ENCODE measurements around the gene CCDC116. TPM values are rescaled to one million over a fixed set of nuclear protein-coding genes. Genes with fewer than 3 reads are reported as not detected.
A peak's percentile ranks its signal among the peaks of the same experiment; 100 is the strongest.

Gene CCDC116
- total and polyA plus RNA-seq, 2 experiments from 2014 or later = 0.30 to 1.5 TPM

DNA sequence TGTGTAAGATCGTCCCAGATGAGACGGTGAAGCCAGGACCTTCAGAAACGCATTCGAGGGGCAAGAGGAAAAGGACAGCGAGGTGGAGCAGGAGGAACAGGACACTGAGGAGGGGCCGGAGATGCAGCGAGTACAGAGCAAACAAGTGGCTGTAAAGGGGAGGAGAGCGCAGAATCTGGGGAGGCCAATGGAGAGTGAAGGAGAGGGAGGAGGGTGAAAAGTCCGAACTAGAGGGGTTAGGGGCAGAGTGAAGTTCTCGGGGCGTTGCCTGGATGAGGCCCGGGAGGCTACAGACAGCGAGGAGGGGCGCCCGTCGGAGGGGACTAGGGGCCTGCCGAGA is 24.4 kb downstream of the CCDC116 start:
- no peak overlapping the region for H3K27ac ChIP-seq
- peak overlapping the region; percentile 83 for H2AFZ ChIP-seq
- WGBS (ENCODE audit: low lambda C conversion rate, missing lambda C conversion rate) = 46% methylated on average over 15 of the region's 17 CpGs
- no peaks in the 10 kb centered on the region for H3K79me2 ChIP-seq
- peaks cover 10% of the 10 kb centered on the region for H3K4me1 ChIP-seq (ENCODE audit: insufficient read depth)
- H3K4me2 ChIP-seq = peak overlapping the region; percentile 94
- peak overlapping the region; percentile 62 for H3K4me3 ChIP-seq
- no peaks in the 10 kb centered on the region for H3K9me2 ChIP-seq (replicated peaks; ENCODE audit: insufficient read depth)
- no peak for DNase-seq (ENCODE audit: low spot score)
- H4K20me1 ChIP-seq (ENCODE audit: insufficient read depth, poor library complexity, severe bottlenecking) = no peaks in the 10 kb centered on the region
- TF ChIP-seq CTCF (IDR thresholded peaks at IDR 0.05; ENCODE audit: poor library complexity) = no peak
- no peaks in the 10 kb centered on the region for H3K27me3 ChIP-seq
- no peaks in the 10 kb centered on the region for H3K9me3 ChIP-seq (ENCODE audit: low read depth)
- no peaks in the 10 kb centered on the region for H3K36me3 ChIP-seq (replicated peaks; ENCODE audit: insufficient read depth, low read depth)

DNA sequence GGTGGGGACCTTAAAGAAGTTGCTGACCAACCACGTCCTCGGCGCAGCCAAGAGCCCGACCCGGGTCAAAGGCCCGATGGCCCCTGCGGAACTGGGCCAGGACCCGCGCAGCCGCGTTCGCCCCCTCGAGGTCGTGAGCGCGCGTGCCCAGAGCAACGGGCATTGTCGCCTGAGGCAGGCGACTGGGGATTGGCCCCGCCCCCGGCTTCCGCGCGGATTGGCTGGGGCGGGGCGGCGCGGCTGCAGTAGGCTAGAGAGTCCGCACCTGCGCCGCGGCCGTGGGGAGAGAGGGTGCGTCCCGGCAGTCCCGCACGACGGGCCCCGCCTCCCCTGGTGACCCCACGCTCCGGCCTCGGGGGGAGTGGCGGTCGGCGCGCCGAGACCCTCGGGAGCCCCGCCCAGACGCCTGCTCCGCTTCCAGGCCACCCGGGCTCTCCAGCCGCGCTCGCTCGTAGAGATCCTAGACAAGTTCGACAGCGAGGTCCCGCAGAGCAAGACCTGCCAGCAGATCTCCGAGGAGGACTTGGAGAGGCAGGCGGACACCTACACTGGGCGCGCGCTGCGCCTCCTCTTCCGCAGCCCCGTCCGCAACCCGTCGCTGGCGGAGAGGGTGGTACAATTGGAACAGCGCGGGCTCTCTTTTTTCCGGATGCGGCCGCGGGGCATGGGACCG is 24.9 kb downstream of the CCDC116 start:
- peak overlapping the region; percentile 62 for H3K4me3 ChIP-seq
- no peaks in the 10 kb centered on the region for H3K36me3 ChIP-seq (replicated peaks; ENCODE audit: insufficient read depth, low read depth)
- H3K4me2 ChIP-seq = peak overlapping the region; percentile 94
- no peaks in the 10 kb centered on the region for H3K27me3 ChIP-seq
- DNase-seq (ENCODE audit: low spot score) = peak; percentile 87
- H2AFZ ChIP-seq = peak overlapping the region; percentile 83
- H4K20me1 ChIP-seq (ENCODE audit: insufficient read depth, poor library complexity, severe bottlenecking) = no peaks in the 10 kb centered on the region
- H3K79me2 ChIP-seq = no peaks in the 10 kb centered on the region
- H3K4me1 ChIP-seq (ENCODE audit: insufficient read depth) = peaks cover 9% of the 10 kb centered on the region
- no peaks in the 10 kb centered on the region for H3K9me2 ChIP-seq (replicated peaks; ENCODE audit: insufficient read depth)
- under 1% methylated on average over 68 of the region's 79 CpGs for WGBS (ENCODE audit: low lambda C conversion rate, missing lambda C conversion rate)
- H3K9me3 ChIP-seq (ENCODE audit: low read depth) = no peaks in the 10 kb centered on the region
- TF ChIP-seq EZH2phosphoT487 (IDR thresholded peaks at IDR 0.05; ENCODE audit: low read depth, severe bottlenecking, unreplicated experiment) (no peak), CTCF (IDR thresholded peaks at IDR 0.05; ENCODE audit: poor library complexity) (no peak), EZH2 (IDR thresholded peaks at IDR 0.05; ENCODE audit: borderline replicate concordance) (no peak)
- H3K27ac ChIP-seq = peak overlapping the region; percentile 46

DNA sequence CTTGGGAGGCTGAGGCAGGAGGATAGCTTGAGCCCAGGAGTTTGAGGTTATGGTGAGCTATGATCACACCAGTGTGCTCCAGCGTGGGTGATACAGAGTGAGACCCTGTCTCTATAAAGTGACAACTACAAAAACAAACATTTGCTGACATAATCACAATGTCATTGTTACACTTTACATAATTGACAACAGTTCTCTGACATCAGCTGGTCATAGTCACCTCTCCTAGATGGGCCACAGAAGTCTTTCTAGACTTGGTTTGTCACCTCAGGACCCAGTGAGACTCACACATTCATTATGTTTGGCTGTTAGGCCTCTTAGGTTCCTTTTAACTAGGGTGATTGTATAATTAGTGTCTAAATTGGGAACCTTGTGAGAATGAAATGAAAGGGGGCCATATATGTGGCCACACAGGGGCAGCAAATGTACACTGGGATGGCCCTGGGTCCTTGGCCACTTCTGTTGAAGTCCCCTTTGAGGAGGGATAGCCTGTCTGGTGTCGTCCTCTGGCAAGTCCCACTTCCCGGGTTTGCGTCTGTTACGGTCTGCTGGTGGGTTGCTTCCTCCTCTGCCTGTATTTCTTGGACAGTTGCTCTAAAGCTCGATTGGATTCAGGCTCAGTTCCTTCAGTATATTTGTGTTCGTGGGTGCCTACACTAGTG is 27.4 kb downstream of the CCDC116 start:
- Histone ChIP-seq H3K9me2 (replicated peaks; ENCODE audit: insufficient read depth) (no peaks in the 10 kb centered on the region), H3K4me3 (no peak overlapping the region), H3K27me3 (no peaks in the 10 kb centered on the region), H3K79me2 (no peaks in the 10 kb centered on the region), H4K20me1 (ENCODE audit: insufficient read depth, poor library complexity, severe bottlenecking) (no peaks in the 10 kb centered on the region), H3K36me3 (replicated peaks; ENCODE audit: insufficient read depth, low read depth) (no peaks in the 10 kb centered on the region), H3K4me1 (ENCODE audit: insufficient read depth) (peaks cover 4% of the 10 kb centered on the region), H3K4me2 (no peak overlapping the region), H3K9me3 (ENCODE audit: low read depth) (no peaks in the 10 kb centered on the region), H3K27ac (no peak overlapping the region), H2AFZ (no peak overlapping the region)
- WGBS (ENCODE audit: low lambda C conversion rate, missing lambda C conversion rate) = 87% methylated on average over 7 of the region's 7 CpGs
- DNase-seq (ENCODE audit: low spot score) = no peak
- TF ChIP-seq CTCF (IDR thresholded peaks at IDR 0.05; ENCODE audit: poor library complexity) (no peak), EZH2 (IDR thresholded peaks at IDR 0.05; ENCODE audit: borderline replicate concordance) (no peak), EZH2phosphoT487 (IDR thresholded peaks at IDR 0.05; ENCODE audit: low read depth, severe bottlenecking, unreplicated experiment) (no peak)

Measured in hepatocyte (in vitro differentiated cells).